Hepatocyte (in vitro differentiated cells): ENCODE results near the gene CWF19L1. TPM values are rescaled to one million over a fixed set of nuclear protein-coding genes. Genes with fewer than 3 reads are reported as not detected.
A peak's percentile ranks its signal among the peaks of the same experiment; 100 is the strongest.

Source experiments
- DNase-seq: peaks from one replicate; pipeline ENCODE4 v3.0.0-alpha.2; 2016; ENCODE audit warnings: low spot score
- H2AFZ ChIP-seq: fragments of 200-600 bp; sonication (generic); 2 replicates; pipeline ENCODE4 v1.6.0; 2016; ENCODE audit warnings: antibody characterized with exemption, mild to moderate bottlenecking
- H3K27ac ChIP-seq: fragments of 200-600 bp; sonication (generic); 2 replicates; pipeline ENCODE4 v1.5.1; 2016; ENCODE audit warnings: mild to moderate bottlenecking
- H3K27me3 ChIP-seq: fragments of 200-600 bp; sonication (generic); 2 replicates; pipeline ENCODE4 v1.6.1; 2016
- H3K36me3 ChIP-seq: fragments of 200-600 bp; sonication (generic); replicated peaks from 2 replicates; pipeline ENCODE4 v1.5.1; 2016; ENCODE audit warnings: low read depth; ENCODE audit not compliant: insufficient read depth
- H3K4me1 ChIP-seq: fragments of 200-600 bp; sonication (generic); 2 replicates; pipeline ENCODE4 v1.5.1; 2016; ENCODE audit warnings: mild to moderate bottlenecking, moderate library complexity; ENCODE audit not compliant: insufficient read depth
- H3K4me2 ChIP-seq: fragments of 200-600 bp; sonication (generic); 2 replicates; pipeline ENCODE4 v1.6.0; 2016
- H3K4me3 ChIP-seq: fragments of 200-600 bp; sonication (generic); 2 replicates; pipeline ENCODE4 v1.5.1; 2016; ENCODE audit warnings: mild to moderate bottlenecking
- H3K79me2 ChIP-seq: fragments of 200-600 bp; sonication (generic); 2 replicates; pipeline ENCODE4 v1.6.0; 2017; ENCODE audit warnings: mild to moderate bottlenecking
- H3K9me2 ChIP-seq: fragments of 200-600 bp; sonication (generic); replicated peaks from 2 replicates; pipeline ENCODE4 v1.6.0; 2017; ENCODE audit warnings: mild to moderate bottlenecking; ENCODE audit not compliant: insufficient read depth
- H3K9me3 ChIP-seq: fragments of 200-600 bp; sonication (generic); 2 replicates; pipeline ENCODE4 v1.5.1; 2016; ENCODE audit warnings: low read depth, mild to moderate bottlenecking
- H4K20me1 ChIP-seq: fragments of 200-600 bp; sonication (generic); 2 replicates; pipeline ENCODE4 v1.6.0; 2016; ENCODE audit warnings: mild to moderate bottlenecking; ENCODE audit not compliant: insufficient read depth, poor library complexity, severe bottlenecking
- EZH2 ChIP-seq: fragments of 200-600 bp; sonication (generic); IDR thresholded peaks from 2 replicates; pipeline ENCODE4 v1.6.1; 2016; ENCODE audit warnings: antibody characterized with exemption, mild to moderate bottlenecking, borderline replicate concordance
- EZH2phosphoT487 ChIP-seq: fragments of 200-600 bp; sonication (generic); IDR thresholded peaks from one replicate; pipeline ENCODE4 v1.6.1; 2018; ENCODE audit warnings: antibody characterized with exemption, mild to moderate bottlenecking, low read depth, moderate library complexity; ENCODE audit not compliant: unreplicated experiment, severe bottlenecking
- WGBS: methylation state at CpG from one replicate; pipeline ENCODE4 v1.1.6; 2016; ENCODE audit warnings: low lambda C conversion rate; ENCODE audit errors: missing lambda C conversion rate; 5-methylcytosine and 5-hydroxymethylcytosine counted together
- polyA plus RNA-seq: library from polyadenylated mRNA; unstranded; fragments of >200 nt; fragmentation: Nextera tagmentation; extraction: Ambion mirVana; gene quantifications from 2 replicates; pipeline ENCODE4 v1.2.1, GENCODE V29; 2016
- total RNA-seq: library from RNA; depleted of rRNA; stranded (reverse); fragments of >200 nt; gene quantifications from 2 replicates; pipeline ENCODE4 v1.2.3, GENCODE V29; 2014
- TF ChIP-seq, protein P1 (sequence below): fragments of 200-600 bp; sonication (generic); IDR thresholded peaks from 2 replicates; pipeline ENCODE4 v1.5.1; 2016; ENCODE audit warnings: antibody characterized with exemption, mild to moderate bottlenecking; ENCODE audit not compliant: poor library complexity

The CWF19L1 gene
- total and polyA plus RNA-seq, 2 experiments from 2014 or later = 12.2 to 22.8 TPM

DNA sequence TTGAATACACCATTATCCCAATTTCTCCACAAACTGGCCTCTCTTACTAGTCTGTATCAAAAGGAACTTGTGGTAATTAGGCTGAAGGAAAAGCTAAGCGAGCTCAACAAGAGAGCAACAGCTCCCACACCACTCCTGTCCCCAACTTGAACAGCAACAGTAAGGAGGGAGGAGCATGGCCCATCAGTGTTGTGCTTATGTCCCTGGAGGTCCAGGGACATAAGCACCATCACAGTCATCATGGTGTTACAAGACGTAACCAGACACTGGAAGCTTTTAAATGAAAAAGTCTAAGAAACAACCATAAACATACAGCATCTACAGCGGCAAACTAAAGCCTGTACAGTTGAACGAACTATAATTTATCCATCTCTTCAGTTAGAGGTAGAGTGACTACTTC, 82.6 kb downstream of the CWF19L1 start:
- 27% methylated on average over 4 of the region's 4 CpGs for WGBS
- H4K20me1 ChIP-seq = no peaks in the 10 kb centered on the region

DNA sequence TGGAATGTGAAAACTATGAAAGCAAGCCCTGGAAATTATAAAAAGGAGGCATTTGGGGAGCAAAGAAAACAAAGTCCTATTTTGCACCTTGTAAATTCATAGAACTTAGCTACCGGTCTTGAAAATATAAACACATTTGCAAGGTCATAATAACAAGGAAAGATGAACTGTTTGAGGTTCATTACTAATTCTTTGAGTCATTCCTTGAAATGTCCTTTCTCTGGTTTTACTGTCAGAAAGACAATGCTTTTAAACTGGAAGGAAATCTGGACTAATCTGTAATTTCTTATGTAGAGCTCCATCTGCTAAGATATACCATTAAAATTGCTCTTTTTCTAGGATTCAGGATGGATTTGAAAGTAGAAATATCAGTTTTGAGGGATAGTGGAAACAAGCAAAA, 83.0 kb downstream of the CWF19L1 start:
- Histone ChIP-seq H2AFZ (no peak overlapping the region), H3K4me3 (no peak overlapping the region), H3K36me3 (no peaks in the 10 kb centered on the region), H3K9me3 (no peaks in the 10 kb centered on the region), H3K4me1 (peaks cover 21% of the 10 kb centered on the region), H3K79me2 (peaks cover 43% of the 10 kb centered on the region), H3K9me2 (no peaks in the 10 kb centered on the region), H4K20me1 (no peaks in the 10 kb centered on the region), H3K27ac (peak overlapping the region; percentile 89), H3K27me3 (no peaks in the 10 kb centered on the region), H3K4me2 (peak overlapping the region; percentile 85)
- WGBS = 59% methylated on average over 1 of the region's 1 CpG
- no peak for DNase-seq
- TF ChIP-seq EZH2 = no peak
- TF ChIP-seq, protein P1, sequence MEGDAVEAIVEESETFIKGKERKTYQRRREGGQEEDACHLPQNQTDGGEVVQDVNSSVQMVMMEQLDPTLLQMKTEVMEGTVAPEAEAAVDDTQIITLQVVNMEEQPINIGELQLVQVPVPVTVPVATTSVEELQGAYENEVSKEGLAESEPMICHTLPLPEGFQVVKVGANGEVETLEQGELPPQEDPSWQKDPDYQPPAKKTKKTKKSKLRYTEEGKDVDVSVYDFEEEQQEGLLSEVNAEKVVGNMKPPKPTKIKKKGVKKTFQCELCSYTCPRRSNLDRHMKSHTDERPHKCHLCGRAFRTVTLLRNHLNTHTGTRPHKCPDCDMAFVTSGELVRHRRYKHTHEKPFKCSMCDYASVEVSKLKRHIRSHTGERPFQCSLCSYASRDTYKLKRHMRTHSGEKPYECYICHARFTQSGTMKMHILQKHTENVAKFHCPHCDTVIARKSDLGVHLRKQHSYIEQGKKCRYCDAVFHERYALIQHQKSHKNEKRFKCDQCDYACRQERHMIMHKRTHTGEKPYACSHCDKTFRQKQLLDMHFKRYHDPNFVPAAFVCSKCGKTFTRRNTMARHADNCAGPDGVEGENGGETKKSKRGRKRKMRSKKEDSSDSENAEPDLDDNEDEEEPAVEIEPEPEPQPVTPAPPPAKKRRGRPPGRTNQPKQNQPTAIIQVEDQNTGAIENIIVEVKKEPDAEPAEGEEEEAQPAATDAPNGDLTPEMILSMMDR = no peak
- no peak for TF ChIP-seq EZH2phosphoT487

More for the DNA sequence above, 82.6 kb downstream of the CWF19L1 start:
- H3K4me1 ChIP-seq = peaks cover 21% of the 10 kb centered on the region
- no peaks in the 10 kb centered on the region for H3K9me2 ChIP-seq
- H3K79me2 ChIP-seq = peaks cover 43% of the 10 kb centered on the region
- H3K9me3 ChIP-seq = no peaks in the 10 kb centered on the region
- peak overlapping the region; percentile 75 for H2AFZ ChIP-seq
- no peaks in the 10 kb centered on the region for H3K27me3 ChIP-seq
- peak overlapping the region; percentile 85 for H3K4me2 ChIP-seq
- no peaks in the 10 kb centered on the region for H3K36me3 ChIP-seq
- DNase-seq = peak; percentile 13
- peak overlapping the region; percentile 92 for H3K4me3 ChIP-seq
- TF ChIP-seq EZH2 (no peak), EZH2phosphoT487 (no peak)
- TF ChIP-seq, protein P1 = no peak
- peak overlapping the region; percentile 89 for H3K27ac ChIP-seq

DNA sequence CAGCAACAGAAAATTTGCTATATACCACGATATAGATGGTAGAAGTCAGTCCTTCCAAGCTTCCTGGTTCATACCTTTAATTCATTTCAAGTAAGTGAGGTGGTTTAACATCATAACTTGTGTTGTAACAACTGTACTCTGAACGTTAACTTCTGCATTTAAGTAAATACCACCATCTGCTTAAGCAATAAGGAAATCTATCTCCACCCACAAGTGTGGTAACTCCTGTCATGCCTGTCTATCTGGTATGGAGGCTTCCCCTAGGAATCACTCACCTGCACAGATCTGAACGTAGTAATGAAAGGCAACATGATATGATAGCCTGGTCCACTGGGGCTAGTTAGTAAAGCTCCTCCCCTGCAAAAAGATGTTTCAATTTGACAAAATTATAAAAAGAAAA, 84.0 kb downstream of the CWF19L1 start:
- Histone ChIP-seq H3K4me1 (peaks cover 21% of the 10 kb centered on the region), H3K9me2 (no peaks in the 10 kb centered on the region), H3K9me3 (no peaks in the 10 kb centered on the region), H3K27ac (peak overlapping the region; percentile 72), H3K79me2 (peaks cover 38% of the 10 kb centered on the region), H3K27me3 (no peaks in the 10 kb centered on the region), H4K20me1 (no peaks in the 10 kb centered on the region), H3K4me3 (no peak overlapping the region), H3K4me2 (peak overlapping the region; percentile 85), H3K36me3 (no peaks in the 10 kb centered on the region), H2AFZ (no peak overlapping the region)
- TF ChIP-seq EZH2 = no peak
- TF ChIP-seq, protein P1 = no peak
- TF ChIP-seq EZH2phosphoT487 = no peak
- WGBS = 65% methylated on average over 3 of the region's 3 CpGs
- peak; percentile 42 for DNase-seq
